ENCODE measurements around the gene HP1BP3. TPM values are rescaled to one million over a fixed set of nuclear protein-coding genes. Genes with fewer than 3 reads are reported as not detected.
"Not testable (repeated sequence)": the region's sequence is repeated elsewhere in the genome, so short reads cannot be mapped to it uniquely, and the experiment has no call there.

The HP1BP3 gene
- total RNA-seq, 1 donor from 2014 or later, result 164 TPM

DNA sequence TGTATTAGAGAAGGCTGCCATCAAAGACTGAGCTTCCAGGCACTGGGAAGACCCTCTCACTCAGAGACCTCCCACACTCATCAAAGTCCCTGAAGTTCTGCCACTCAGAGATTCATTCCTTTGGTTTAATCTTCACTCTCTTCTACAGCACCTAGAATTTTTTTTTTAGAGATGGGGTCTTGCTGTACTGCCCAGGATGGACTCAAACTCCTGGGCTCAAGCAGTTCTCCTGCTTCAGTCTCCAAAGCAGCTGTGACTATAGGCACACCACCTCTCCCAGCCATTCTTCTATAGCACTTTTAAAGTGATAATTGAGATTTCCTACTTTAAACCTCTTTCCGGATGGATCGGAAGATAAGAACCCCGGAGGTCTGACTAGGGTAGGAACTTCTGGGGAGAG is 3.7 kb upstream of the HP1BP3 start:
- TF ChIP-seq, protein P1, sequence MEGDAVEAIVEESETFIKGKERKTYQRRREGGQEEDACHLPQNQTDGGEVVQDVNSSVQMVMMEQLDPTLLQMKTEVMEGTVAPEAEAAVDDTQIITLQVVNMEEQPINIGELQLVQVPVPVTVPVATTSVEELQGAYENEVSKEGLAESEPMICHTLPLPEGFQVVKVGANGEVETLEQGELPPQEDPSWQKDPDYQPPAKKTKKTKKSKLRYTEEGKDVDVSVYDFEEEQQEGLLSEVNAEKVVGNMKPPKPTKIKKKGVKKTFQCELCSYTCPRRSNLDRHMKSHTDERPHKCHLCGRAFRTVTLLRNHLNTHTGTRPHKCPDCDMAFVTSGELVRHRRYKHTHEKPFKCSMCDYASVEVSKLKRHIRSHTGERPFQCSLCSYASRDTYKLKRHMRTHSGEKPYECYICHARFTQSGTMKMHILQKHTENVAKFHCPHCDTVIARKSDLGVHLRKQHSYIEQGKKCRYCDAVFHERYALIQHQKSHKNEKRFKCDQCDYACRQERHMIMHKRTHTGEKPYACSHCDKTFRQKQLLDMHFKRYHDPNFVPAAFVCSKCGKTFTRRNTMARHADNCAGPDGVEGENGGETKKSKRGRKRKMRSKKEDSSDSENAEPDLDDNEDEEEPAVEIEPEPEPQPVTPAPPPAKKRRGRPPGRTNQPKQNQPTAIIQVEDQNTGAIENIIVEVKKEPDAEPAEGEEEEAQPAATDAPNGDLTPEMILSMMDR (IDR thresholded peaks at IDR 0.05; ENCODE audit: unreplicated experiment), result no peak
- DNase-seq (ENCODE audit: low spot score), result no peak
- Mint-ChIP-seq H3K9me3 (ENCODE audit: unreplicated experiment) (no peaks in the 10 kb centered on the region), H3K4me1 (ENCODE audit: unreplicated experiment) (peaks cover 11% of the 10 kb centered on the region), H3K4me3 (ENCODE audit: unreplicated experiment) (no peak overlapping the region), H3K36me3 (ENCODE audit: low read depth, unreplicated experiment) (peaks cover 8% of the 10 kb centered on the region), H3K27ac (ENCODE audit: unreplicated experiment) (no peak overlapping the region), H3K27me3 (ENCODE audit: unreplicated experiment) (peaks cover 11% of the 10 kb centered on the region)

DNA sequence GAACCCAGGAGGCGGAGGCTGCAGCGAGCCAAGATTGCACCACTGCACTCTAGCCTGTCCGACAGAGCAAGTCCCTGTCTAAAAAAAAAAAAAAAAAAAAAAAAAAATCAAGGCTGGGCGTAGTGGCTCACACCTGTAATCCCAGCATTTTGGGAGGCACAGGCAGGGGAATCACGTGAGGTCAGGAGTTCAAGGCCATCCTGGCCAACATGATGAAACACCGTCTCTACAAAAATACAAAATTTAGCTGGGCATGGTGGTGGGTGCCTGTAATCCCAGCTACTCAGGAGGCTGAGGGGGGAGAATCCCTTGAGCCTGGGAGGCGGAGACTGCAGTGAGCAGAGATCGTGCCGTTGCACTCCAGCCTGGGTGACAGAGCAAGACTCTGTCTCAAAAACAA is 2.5 kb upstream of the HP1BP3 start:
- H3K36me3 Mint-ChIP-seq (ENCODE audit: low read depth, unreplicated experiment), result peaks cover 11% of the 10 kb centered on the region
- H3K27ac Mint-ChIP-seq (ENCODE audit: unreplicated experiment); H3K9me3 Mint-ChIP-seq (ENCODE audit: unreplicated experiment); DNase-seq (ENCODE audit: low spot score): not testable (repeated sequence)
- H3K4me1 Mint-ChIP-seq (ENCODE audit: unreplicated experiment), result peaks cover 21% of the 10 kb centered on the region
- peaks cover 15% of the 10 kb centered on the region for H3K27me3 Mint-ChIP-seq (ENCODE audit: unreplicated experiment)
- H3K4me3 Mint-ChIP-seq (ENCODE audit: unreplicated experiment), result peak overlapping the region; percentile 31

DNA sequence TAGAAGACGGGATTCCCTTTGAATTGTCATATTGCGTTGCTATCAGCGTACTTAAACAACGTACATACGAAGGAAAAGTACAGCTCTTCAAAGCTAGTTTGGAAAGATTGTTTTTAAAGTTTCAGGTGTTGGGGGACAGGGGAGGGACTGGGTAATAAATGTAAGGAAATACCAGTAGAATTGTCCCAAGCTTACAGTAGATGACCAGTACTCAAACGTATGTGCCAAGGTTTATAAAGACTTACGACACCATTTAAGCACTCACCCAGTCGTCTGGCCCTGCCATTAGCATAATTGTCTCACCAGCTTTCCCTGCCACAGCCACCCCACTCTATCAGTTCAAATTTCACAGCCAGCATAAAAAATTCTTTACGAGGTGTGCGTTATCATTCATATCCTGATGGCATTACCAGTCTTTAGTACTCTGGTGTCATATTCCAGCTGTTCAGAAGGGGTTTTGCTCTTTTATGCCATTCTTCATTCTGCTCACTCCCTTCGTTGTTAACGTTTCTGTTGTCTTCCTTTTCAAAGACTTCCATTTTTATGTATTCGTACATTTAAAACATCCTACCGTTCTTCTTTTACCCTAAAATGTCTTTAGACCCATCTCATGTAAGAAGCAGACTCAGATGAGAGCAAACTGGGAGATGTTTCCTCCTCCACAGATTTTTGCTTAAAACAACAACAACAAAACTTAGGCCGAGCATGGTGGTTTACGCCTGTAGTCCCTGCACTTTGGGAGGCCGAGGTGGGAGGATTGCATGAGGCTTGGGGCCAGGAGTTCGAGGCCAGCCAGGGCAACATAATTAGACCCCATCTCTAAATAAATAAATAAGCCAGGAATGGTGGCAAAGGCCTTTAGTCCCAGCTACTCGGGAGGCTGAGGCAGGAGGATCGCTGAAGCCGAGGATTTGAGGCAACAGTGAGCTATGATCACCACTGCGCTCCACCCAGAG is 1.0 kb upstream of the HP1BP3 start:
- TF ChIP-seq, protein P1 (IDR thresholded peaks at IDR 0.05; ENCODE audit: unreplicated experiment), result no peak
- no peak for DNase-seq (ENCODE audit: low spot score)

DNA sequence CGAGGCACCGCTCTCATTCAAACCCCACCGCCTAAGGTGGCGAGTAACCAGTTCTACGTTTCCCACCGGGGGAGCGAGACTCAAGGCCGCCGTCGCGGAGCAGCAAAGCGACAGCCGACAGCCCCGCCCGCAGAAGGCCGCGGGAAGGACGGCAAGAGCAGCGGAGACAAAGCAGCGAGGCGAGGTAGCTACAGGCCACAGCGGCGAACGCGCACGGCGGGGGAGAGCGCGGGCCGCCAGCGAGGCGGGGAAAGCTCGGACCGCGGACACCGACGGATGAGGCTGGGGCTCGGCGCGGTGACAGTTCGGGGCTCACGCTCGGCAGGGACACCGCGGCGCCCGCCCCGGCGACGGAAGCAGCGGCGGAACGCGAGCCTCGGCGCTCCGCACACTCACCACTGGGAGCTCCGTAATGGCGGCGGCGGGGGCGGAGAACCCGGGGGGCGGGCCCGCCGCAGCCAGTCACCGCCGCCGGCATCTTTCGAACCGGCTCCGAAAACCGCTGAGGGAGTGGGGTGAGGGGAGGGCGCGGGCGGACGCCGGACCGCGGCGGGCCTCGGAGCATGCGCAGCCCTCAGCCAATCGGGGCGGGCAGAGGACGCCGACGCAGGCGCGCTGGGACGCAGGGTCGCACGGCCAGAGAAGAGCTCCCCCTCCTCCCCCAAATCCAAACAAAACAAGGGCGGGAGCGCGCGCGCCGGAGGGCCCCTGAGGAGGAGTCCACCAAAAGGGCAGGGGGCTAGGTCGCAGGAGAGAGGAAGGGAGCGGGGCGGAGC is 666 bp downstream of the HP1BP3 start:
- peak; percentile 96 for DNase-seq (ENCODE audit: low spot score)
- Mint-ChIP-seq H3K27me3 (ENCODE audit: unreplicated experiment) (peaks cover 17% of the 10 kb centered on the region), H3K27ac (ENCODE audit: unreplicated experiment) (peak overlapping the region; percentile 96), H3K4me1 (ENCODE audit: unreplicated experiment) (peaks cover 22% of the 10 kb centered on the region), H3K36me3 (ENCODE audit: low read depth, unreplicated experiment) (peaks cover 11% of the 10 kb centered on the region), H3K4me3 (ENCODE audit: unreplicated experiment) (peak overlapping the region; percentile 99), H3K9me3 (ENCODE audit: unreplicated experiment) (no peaks in the 10 kb centered on the region)
- TF ChIP-seq, protein P1 (IDR thresholded peaks at IDR 0.05; ENCODE audit: unreplicated experiment), result no peak

More for the DNA sequence above, 1.0 kb upstream of the HP1BP3 start:
- peaks cover 17% of the 10 kb centered on the region for H3K27me3 Mint-ChIP-seq (ENCODE audit: unreplicated experiment)
- H3K9me3 Mint-ChIP-seq (ENCODE audit: unreplicated experiment), result no peaks in the 10 kb centered on the region
- peak overlapping the region; percentile 93 for H3K4me3 Mint-ChIP-seq (ENCODE audit: unreplicated experiment)
- peaks cover 22% of the 10 kb centered on the region for H3K4me1 Mint-ChIP-seq (ENCODE audit: unreplicated experiment)
- peak overlapping the region; percentile 96 for H3K27ac Mint-ChIP-seq (ENCODE audit: unreplicated experiment)
- H3K36me3 Mint-ChIP-seq (ENCODE audit: low read depth, unreplicated experiment), result peaks cover 11% of the 10 kb centered on the region

DNA sequence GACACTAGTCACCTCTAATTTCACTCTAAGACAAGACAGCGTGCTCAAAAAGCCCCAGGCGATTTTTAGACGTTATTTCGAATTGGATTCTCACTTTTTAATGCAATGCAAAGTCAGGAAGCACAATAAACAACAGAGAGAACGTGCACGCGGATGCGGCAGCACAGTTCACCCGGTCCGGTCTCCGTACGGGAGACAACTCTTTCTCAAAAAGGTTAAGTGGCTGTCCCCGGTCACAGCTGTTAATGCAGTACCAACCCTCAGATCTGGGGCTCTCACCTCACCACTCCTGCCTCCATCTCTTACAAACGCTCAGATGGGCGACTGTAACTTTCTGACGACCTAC is 1.2 kb downstream of the HP1BP3 start:
- peaks cover 17% of the 10 kb centered on the region for H3K27me3 Mint-ChIP-seq (ENCODE audit: unreplicated experiment)

More for the DNA sequence above, 1.2 kb downstream of the HP1BP3 start:
- TF ChIP-seq, protein P1 (IDR thresholded peaks at IDR 0.05; ENCODE audit: unreplicated experiment), result no peak
- Mint-ChIP-seq H3K4me1 (ENCODE audit: unreplicated experiment) (peaks cover 27% of the 10 kb centered on the region), H3K36me3 (ENCODE audit: low read depth, unreplicated experiment) (peaks cover 11% of the 10 kb centered on the region), H3K9me3 (ENCODE audit: unreplicated experiment) (no peaks in the 10 kb centered on the region), H3K4me3 (ENCODE audit: unreplicated experiment) (peak overlapping the region; percentile 99), H3K27ac (ENCODE audit: unreplicated experiment) (peak overlapping the region; percentile 96)
- no peak for DNase-seq (ENCODE audit: low spot score)
